HepG2 (cell line): ENCODE measurements around the gene ATRIP. TPM values are rescaled to one million over a fixed set of nuclear protein-coding genes. Genes with fewer than 3 reads are reported as not detected.

Experiments used
- ATRX ChIP-seq: sonication (generic); formaldehyde crosslinking; IDR thresholded peaks from 2 replicates; pipeline ENCODE4 v1.4.0; 2020; ENCODE audit warnings: missing genetic modification reagents, borderline replicate concordance
- BRD4 ChIP-seq: sonication (generic); formaldehyde crosslinking; IDR thresholded peaks from 2 replicates; pipeline ENCODE4 v1.4.0; 2020; ENCODE audit warnings: missing genetic modification reagents
- ETV5 ChIP-seq: IDR thresholded peaks from 2 replicates; pipeline ENCODE4 v1.6.1; 2018; ENCODE audit warnings: missing biosample characterization, missing genetic modification reagents, inconsistent platforms, borderline replicate concordance
- GTF3A ChIP-seq: sonication (generic); formaldehyde crosslinking; conservative IDR thresholded peaks from 2 replicates; pipeline ENCODE4 v1.4.0; 2020; ENCODE audit warnings: mild to moderate bottlenecking, missing genetic modification reagents
- HES4 ChIP-seq: sonication (generic); formaldehyde crosslinking; IDR thresholded peaks from 2 replicates; pipeline ENCODE4 v1.9.0; 2021; ENCODE audit warnings: mild to moderate bottlenecking, missing genetic modification reagents, borderline replicate concordance
- JUNB ChIP-seq: sonication (generic); formaldehyde crosslinking; IDR thresholded peaks from 2 replicates; pipeline ENCODE4 v1.8.0; 2022; ENCODE audit warnings: missing genetic modification reagents, mild to moderate bottlenecking, borderline replicate concordance
- KDM5A ChIP-seq: fragments of 200-600 bp; sonication (generic); IDR thresholded peaks from 2 replicates; pipeline ENCODE4 v1.7.0; 2018; ENCODE audit warnings: antibody characterized with exemption, mild to moderate bottlenecking, low read length, borderline replicate concordance
- NR2F2 ChIP-seq: IDR thresholded peaks from 2 replicates; pipeline ENCODE4 v1.6.1; 2012; ENCODE audit warnings: low read depth, inconsistent platforms, borderline replicate concordance
- RBM22 ChIP-seq: fragments of 200-400 bp; formaldehyde crosslinking; optimal IDR thresholded peaks from 2 replicates; pipeline ENCODE3; 2017; ENCODE audit warnings: mild to moderate bottlenecking, low read length, moderate library complexity
- RXRA ChIP-seq: sonication (generic); formaldehyde crosslinking; IDR thresholded peaks from 2 replicates; pipeline ENCODE4 v1.5.1; 2020; ENCODE audit warnings: missing genetic modification reagents
- SAFB2 ChIP-seq: sonication (generic); formaldehyde crosslinking; IDR thresholded peaks from 2 replicates; pipeline ENCODE4 v1.5.1; 2020; ENCODE audit warnings: missing genetic modification reagents, low read depth, mild to moderate bottlenecking, borderline replicate concordance
- TBL1XR1 ChIP-seq: fragments of 150-350 bp; IDR thresholded peaks from 2 replicates; pipeline ENCODE4 v1.6.1; 2014; ENCODE audit warnings: borderline replicate concordance, low read length; ENCODE audit not compliant: partially characterized antibody
- TEAD2 ChIP-seq: sonication (generic); formaldehyde crosslinking; IDR thresholded peaks from 2 replicates; pipeline ENCODE4 v1.9.0; 2021; ENCODE audit warnings: missing genetic modification reagents
- ZNF326 ChIP-seq: sonication (generic); formaldehyde crosslinking; IDR thresholded peaks from 2 replicates; pipeline ENCODE4 v1.4.0; 2020; ENCODE audit warnings: missing genetic modification reagents, borderline replicate concordance
- ZSCAN29 ChIP-seq: sonication (generic); formaldehyde crosslinking; conservative IDR thresholded peaks from 2 replicates; pipeline ENCODE4 v1.4.0; 2020; ENCODE audit warnings: mild to moderate bottlenecking, missing genetic modification reagents
- polyA plus RNA-seq, 8 experiments: library from polyadenylated mRNA; depleted of rRNA in 3 of 8; stranded (reverse) in 7 of 8; unstranded in 1 of 8; fragments of >200 nt; fragmentation: Illumina TruSeq in 4 of 8; extraction: Trizol in 4 of 8; gene quantifications; 2 replicates each; pipeline versions ENCODE4 v1.2.1 to v1.2.3, GENCODE V29; 2011 to 2016; ENCODE audit warnings: low read depth in 4 of 8, missing spikeins in 1 of 8, mixed read lengths in 1 of 8; ENCODE audit not compliant: insufficient read depth in 1 of 8
- total RNA-seq, 5 experiments: library from RNA; depleted of rRNA; stranded (reverse); fragments of >200 nt; fragmentation: Illumina TruSeq; extraction: Trizol; gene quantifications; 2 replicates each; pipeline ENCODE4 v1.2.3, GENCODE V29; 2016; ENCODE audit warnings: low read depth in 1 of 5
- TF ChIP-seq, protein P1 (sequence below): sonication (generic); formaldehyde crosslinking; IDR thresholded peaks from 2 replicates; pipeline ENCODE4 v1.9.0; 2021; ENCODE audit warnings: missing genetic modification reagents, mild to moderate bottlenecking, borderline replicate concordance
- TF ChIP-seq, protein P2 (sequence below): sonication (generic); formaldehyde crosslinking; IDR thresholded peaks from 2 replicates; pipeline ENCODE4 v1.4.0; 2020; ENCODE audit warnings: mild to moderate bottlenecking, missing genetic modification reagents
- TF ChIP-seq, protein P3 (sequence below), 2 experiments: sonication (generic) in 1 of 2; formaldehyde crosslinking in 1 of 2; IDR thresholded peaks; 2 replicates each; pipeline versions ENCODE4 v1.6.1 to v1.9.0; 2014 to 2022; ENCODE audit warnings: antibody characterized with exemption in 1 of 2, borderline replicate concordance in 1 of 2, inconsistent platforms in 1 of 2, low read depth in 1 of 2, missing genetic modification reagents in 1 of 2
- TF ChIP-seq, protein P4 (sequence below): sonication (generic); formaldehyde crosslinking; conservative IDR thresholded peaks from 2 replicates; pipeline ENCODE4 v1.5.0; 2020; ENCODE audit warnings: missing genetic modification reagents

The ATRIP gene
- total and polyA plus RNA-seq, 2 of the 13 experiments (the other 11 are each of a cell fraction or from before 2014, with no cell fraction given): 5.1 to 12.5 TPM

DNA sequence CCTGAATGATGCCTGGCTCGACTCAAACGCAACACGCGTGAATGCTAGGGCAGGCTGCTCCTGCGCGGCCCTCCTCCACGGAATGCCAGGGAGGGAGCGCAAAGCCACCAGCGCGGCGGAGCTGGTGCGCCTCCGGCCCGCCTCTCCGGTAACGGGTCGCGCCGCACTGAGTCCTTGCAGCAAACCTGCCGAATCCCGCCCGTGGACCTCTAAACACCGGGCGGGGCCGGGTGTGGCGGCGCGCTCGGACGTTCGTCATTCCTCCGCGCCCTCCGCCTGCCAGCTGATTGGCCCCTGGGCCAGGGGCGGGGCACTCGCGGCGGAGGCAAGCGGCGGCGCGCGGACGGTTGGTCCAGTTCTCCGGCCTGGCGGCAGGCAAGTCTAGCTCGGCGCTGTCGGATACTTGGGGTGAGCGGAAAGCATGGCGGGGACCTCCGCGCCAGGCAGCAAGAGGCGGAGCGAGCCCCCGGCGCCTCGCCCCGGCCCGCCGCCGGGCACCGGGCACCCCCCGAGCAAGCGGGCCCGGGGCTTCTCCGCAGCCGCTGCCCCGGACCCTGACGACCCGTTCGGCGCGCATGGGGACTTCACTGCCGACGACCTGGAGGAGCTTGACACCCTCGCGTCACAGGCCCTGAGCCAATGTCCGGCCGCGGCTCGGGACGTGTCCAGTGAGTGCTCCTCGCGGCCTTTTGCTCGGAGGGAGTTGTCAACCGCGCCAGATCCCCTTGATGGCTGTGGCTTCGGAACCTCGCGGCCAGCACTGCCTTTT is at the start of gene ATRIP (continued):
- peak; percentile 43; the same call in 1 of the 2 replicates for TF ChIP-seq ZSCAN29
- TF ChIP-seq, protein P1, sequence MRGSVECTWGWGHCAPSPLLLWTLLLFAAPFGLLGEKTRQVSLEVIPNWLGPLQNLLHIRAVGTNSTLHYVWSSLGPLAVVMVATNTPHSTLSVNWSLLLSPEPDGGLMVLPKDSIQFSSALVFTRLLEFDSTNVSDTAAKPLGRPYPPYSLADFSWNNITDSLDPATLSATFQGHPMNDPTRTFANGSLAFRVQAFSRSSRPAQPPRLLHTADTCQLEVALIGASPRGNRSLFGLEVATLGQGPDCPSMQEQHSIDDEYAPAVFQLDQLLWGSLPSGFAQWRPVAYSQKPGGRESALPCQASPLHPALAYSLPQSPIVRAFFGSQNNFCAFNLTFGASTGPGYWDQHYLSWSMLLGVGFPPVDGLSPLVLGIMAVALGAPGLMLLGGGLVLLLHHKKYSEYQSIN (CRISPR knock-in tag): no peak
- peak; percentile 73; the same call in 1 of the 2 replicates for TF ChIP-seq HES4 (CRISPR knock-in tag)
- TF ChIP-seq GTF3A (CRISPR knock-in tag): no peak
- TF ChIP-seq TEAD2 (CRISPR knock-in tag): no peak
- TF ChIP-seq SAFB2 (CRISPR knock-in tag): 0 out of 2 replicates have a peak, but pooled peaks have one; percentile 68
- TF ChIP-seq ETV5: peak; percentile 47; the same call in 1 of the 2 replicates
- TF ChIP-seq ATRX: no peak
- peak; percentile 66; the same call in 1 of the 2 replicates for TF ChIP-seq BRD4 (CRISPR knock-in tag)
- TF ChIP-seq RBM22: no peak
- TF ChIP-seq, protein P2, sequence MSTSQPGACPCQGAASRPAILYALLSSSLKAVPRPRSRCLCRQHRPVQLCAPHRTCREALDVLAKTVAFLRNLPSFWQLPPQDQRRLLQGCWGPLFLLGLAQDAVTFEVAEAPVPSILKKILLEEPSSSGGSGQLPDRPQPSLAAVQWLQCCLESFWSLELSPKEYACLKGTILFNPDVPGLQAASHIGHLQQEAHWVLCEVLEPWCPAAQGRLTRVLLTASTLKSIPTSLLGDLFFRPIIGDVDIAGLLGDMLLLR (CRISPR knock-in tag): peak; percentile 92
- no peak for TF ChIP-seq RXRA (CRISPR knock-in tag)
- peak; percentile 49; the same call in 1 of the 2 replicates for TF ChIP-seq NR2F2
- TF ChIP-seq, protein P3, sequence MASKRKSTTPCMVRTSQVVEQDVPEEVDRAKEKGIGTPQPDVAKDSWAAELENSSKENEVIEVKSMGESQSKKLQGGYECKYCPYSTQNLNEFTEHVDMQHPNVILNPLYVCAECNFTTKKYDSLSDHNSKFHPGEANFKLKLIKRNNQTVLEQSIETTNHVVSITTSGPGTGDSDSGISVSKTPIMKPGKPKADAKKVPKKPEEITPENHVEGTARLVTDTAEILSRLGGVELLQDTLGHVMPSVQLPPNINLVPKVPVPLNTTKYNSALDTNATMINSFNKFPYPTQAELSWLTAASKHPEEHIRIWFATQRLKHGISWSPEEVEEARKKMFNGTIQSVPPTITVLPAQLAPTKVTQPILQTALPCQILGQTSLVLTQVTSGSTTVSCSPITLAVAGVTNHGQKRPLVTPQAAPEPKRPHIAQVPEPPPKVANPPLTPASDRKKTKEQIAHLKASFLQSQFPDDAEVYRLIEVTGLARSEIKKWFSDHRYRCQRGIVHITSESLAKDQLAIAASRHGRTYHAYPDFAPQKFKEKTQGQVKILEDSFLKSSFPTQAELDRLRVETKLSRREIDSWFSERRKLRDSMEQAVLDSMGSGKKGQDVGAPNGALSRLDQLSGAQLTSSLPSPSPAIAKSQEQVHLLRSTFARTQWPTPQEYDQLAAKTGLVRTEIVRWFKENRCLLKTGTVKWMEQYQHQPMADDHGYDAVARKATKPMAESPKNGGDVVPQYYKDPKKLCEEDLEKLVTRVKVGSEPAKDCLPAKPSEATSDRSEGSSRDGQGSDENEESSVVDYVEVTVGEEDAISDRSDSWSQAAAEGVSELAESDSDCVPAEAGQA (IDR thresholded peaks at IDR 0.05; ENCODE audit: low read depth): peak; percentile 69
- TF ChIP-seq, protein P3 (CRISPR knock-in tag; IDR thresholded peaks at IDR 0.05; ENCODE audit: borderline replicate concordance): 0 out of 2 replicates have a peak, but pooled peaks have one; percentile 58
- TF ChIP-seq KDM5A: peak; percentile 96
- no peak for TF ChIP-seq TBL1XR1
- TF ChIP-seq JUNB: no peak
- TF ChIP-seq, protein P4, sequence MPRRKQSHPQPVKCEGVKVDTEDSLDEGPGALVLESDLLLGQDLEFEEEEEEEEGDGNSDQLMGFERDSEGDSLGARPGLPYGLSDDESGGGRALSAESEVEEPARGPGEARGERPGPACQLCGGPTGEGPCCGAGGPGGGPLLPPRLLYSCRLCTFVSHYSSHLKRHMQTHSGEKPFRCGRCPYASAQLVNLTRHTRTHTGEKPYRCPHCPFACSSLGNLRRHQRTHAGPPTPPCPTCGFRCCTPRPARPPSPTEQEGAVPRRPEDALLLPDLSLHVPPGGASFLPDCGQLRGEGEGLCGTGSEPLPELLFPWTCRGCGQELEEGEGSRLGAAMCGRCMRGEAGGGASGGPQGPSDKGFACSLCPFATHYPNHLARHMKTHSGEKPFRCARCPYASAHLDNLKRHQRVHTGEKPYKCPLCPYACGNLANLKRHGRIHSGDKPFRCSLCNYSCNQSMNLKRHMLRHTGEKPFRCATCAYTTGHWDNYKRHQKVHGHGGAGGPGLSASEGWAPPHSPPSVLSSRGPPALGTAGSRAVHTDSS (CRISPR knock-in tag): no peak
- TF ChIP-seq ZNF326 (CRISPR knock-in tag): no peak
